ENCODE results near the gene CABCOCO1. TPM values are rescaled to one million over a fixed set of nuclear protein-coding genes. Genes with fewer than 3 reads are reported as not detected.

The CABCOCO1 gene
- total and polyA plus RNA-seq, 9 of the 15 experiments (the other 6 are each of a cell fraction or from before 2014, with no cell fraction given): 0.04 TPM; not detected in 8

DNA sequence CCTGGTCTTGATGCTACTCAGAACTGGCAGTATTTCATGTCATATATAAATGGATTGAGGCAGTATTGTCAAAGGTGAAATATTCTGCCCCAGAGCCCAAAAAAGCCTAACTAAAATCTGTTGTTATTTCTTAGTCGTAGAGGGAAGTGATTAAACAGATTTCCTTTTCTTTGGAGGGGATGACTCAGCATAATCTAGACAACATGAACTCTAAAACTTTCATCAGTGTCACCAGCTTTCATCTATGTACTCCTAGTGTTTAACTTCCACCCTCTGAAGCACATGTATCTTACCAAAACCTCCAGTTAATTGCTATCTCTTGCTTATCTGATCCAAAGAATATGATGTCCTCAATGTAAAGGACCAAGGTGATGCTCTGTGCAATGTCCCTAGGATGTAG lies 141.7 kb downstream of the CABCOCO1 start:
- in situ Hi-C loops (cut with MboI): no loop called here
- Histone ChIP-seq H3K9ac (ENCODE audit: insufficient read depth in 1 of 2, low read depth in 2 of 2, low read length in 2 of 2) (no peak overlapping the region), H3K9me3 (replicated peaks; ENCODE audit: control insufficient read depth, insufficient read depth, low read depth, low read length) (no peaks in the 10 kb centered on the region), H4K20me1 (replicated peaks; ENCODE audit: control insufficient read depth, insufficient read depth, low read length) (no peaks in the 10 kb centered on the region), H3K36me3 (ENCODE audit: control insufficient read depth, insufficient read depth, low read length) (no peaks in the 10 kb centered on the region; the same call in 2 of the 3 replicates), H3K79me2 (ENCODE audit: control insufficient read depth, insufficient read depth, low read length) (no peaks in the 10 kb centered on the region), H3K4me1 (replicated peaks in 1 of 2; ENCODE audit: control insufficient read depth in 2 of 2, insufficient read depth in 2 of 2, low read length in 2 of 2) (peaks cover 0 to 8% of the 10 kb centered on the region in 2 experiments; a peak in 2 of 5 replicates), H3K4me2 (ENCODE audit: insufficient read depth, low read length) (no peak overlapping the region), H2AFZ (ENCODE audit: low read depth, low read length) (no peak overlapping the region), H3K27ac (ENCODE audit: extremely low read depth, low read depth, low read length) (no peak overlapping the region), H3K27me3 (ENCODE audit: control insufficient read depth in 2 of 2, insufficient read depth in 2 of 2, low read length in 2 of 2) (no peaks in the 10 kb centered on the region), H3K4me3 (no peak overlapping the region), H3K9me1 (ENCODE audit: control insufficient read depth, insufficient read depth, low read length) (no peaks in the 10 kb centered on the region)
- 6% methylated on average over 1 of the region's 1 CpG for WGBS (ENCODE audit: insufficient coverage, low coverage, missing lambda C conversion rate)
- BruUV-seq (replicated peaks): no TSS peak
- ChIA-PET CTCF (ENCODE audit: low intra/inter-chr PET ratio) (no interaction called here), POLR2A (interaction anchor here (1.0 to 2.1 kb wide), 4 partner anchors 9 to 92 kb away, joined by 3 to 8 read pairs (median 3); no protein-coding TSS in a partner anchor)
- peak; percentile 19 for FAIRE-seq
- peak; percentile 39; the same call in 2 of the 3 replicates for ATAC-seq
- intact Hi-C loops (cut with micrococcal nuclease): no loop called here
- DNase-seq (ENCODE audit: extremely low read depth in 1 of 4, low spot score in 3 of 4): peak in 1 of 4 experiments; percentile 50
- TF ChIP-seq, protein P1, sequence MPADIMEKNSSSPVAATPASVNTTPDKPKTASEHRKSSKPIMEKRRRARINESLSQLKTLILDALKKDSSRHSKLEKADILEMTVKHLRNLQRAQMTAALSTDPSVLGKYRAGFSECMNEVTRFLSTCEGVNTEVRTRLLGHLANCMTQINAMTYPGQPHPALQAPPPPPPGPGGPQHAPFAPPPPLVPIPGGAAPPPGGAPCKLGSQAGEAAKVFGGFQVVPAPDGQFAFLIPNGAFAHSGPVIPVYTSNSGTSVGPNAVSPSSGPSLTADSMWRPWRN (IDR thresholded peaks at IDR 0.05; ENCODE audit: low read depth): no peak
- TF ChIP-seq NFATC3 (IDR thresholded peaks at IDR 0.05) (no peak), SETDB1 (IDR thresholded peaks at IDR 0.05; ENCODE audit: low read length) (no peak), BCL6 (CRISPR knock-in tag; IDR thresholded peaks at IDR 0.05) (no peak), GATA2 (CRISPR knock-in tag; IDR thresholded peaks at IDR 0.05) (no peak), GATAD2A (IDR thresholded peaks at IDR 0.05) (no peak), MAFF (IDR thresholded peaks at IDR 0.05; ENCODE audit: low read length) (peak; percentile 99), NCOA2 (IDR thresholded peaks at IDR 0.05; ENCODE audit: partially characterized antibody in 2 of 2) (peak in 1 of 2 experiments; percentile 52), NCOR1 (IDR thresholded peaks at IDR 0.05) (peak; percentile 25), U2AF1 (optimal IDR thresholded peaks at IDR 0.05; ENCODE audit: low read depth, low read length) (no peak), ZNF785 (CRISPR knock-in tag; IDR thresholded peaks at IDR 0.05) (no peak), SAFB (IDR thresholded peaks at IDR 0.05; ENCODE audit: borderline replicate concordance, low read depth, low read length) (no peak), MEF2D (tag; conservative IDR thresholded peaks at IDR 0.05; ENCODE audit: low read depth) (no peak), FOSL1 (tag; conservative IDR thresholded peaks at IDR 0.05) (peak; percentile 69), SMARCC2 (IDR thresholded peaks at IDR 0.05; ENCODE audit: low read depth) (0 out of 2 replicates have a peak, but pooled peaks have one; percentile 32), MYC (IDR thresholded peaks at IDR 0.05; ENCODE audit: low read depth, low read length) (peak; percentile 19; the same call in 1 of the 2 replicates), MYC (CRISPR knock-in tag; IDR thresholded peaks at IDR 0.05; ENCODE audit: borderline replicate concordance, low read depth) (no peak), ZNF561 (CRISPR knock-in tag; conservative IDR thresholded peaks at IDR 0.05) (no peak), DPF2 (IDR thresholded peaks at IDR 0.05) (peak; percentile 80; the same call in 1 of the 2 replicates)
- TF ChIP-seq, protein P2, sequence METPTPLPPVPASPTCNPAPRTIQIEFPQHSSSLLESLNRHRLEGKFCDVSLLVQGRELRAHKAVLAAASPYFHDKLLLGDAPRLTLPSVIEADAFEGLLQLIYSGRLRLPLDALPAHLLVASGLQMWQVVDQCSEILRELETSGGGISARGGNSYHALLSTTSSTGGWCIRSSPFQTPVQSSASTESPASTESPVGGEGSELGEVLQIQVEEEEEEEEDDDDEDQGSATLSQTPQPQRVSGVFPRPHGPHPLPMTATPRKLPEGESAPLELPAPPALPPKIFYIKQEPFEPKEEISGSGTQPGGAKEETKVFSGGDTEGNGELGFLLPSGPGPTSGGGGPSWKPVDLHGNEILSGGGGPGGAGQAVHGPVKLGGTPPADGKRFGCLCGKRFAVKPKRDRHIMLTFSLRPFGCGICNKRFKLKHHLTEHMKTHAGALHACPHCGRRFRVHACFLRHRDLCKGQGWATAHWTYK (CRISPR knock-in tag; IDR thresholded peaks at IDR 0.05): no peak
- TF ChIP-seq, protein P3, sequence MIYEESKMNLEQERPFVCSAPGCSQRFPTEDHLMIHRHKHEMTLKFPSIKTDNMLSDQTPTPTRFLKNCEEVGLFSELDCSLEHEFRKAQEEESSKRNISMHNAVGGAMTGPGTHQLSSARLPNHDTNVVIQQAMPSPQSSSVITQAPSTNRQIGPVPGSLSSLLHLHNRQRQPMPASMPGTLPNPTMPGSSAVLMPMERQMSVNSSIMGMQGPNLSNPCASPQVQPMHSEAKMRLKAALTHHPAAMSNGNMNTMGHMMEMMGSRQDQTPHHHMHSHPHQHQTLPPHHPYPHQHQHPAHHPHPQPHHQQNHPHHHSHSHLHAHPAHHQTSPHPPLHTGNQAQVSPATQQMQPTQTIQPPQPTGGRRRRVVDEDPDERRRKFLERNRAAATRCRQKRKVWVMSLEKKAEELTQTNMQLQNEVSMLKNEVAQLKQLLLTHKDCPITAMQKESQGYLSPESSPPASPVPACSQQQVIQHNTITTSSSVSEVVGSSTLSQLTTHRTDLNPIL (CRISPR knock-in tag; IDR thresholded peaks at IDR 0.05): no peak
- TF ChIP-seq, protein P4, sequence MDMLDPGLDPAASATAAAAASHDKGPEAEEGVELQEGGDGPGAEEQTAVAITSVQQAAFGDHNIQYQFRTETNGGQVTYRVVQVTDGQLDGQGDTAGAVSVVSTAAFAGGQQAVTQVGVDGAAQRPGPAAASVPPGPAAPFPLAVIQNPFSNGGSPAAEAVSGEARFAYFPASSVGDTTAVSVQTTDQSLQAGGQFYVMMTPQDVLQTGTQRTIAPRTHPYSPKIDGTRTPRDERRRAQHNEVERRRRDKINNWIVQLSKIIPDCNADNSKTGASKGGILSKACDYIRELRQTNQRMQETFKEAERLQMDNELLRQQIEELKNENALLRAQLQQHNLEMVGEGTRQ (CRISPR knock-in tag; IDR thresholded peaks at IDR 0.05): no peak

All from K562 (cell line).